Body of pancreas (tissue), 4 donors: ENCODE measurements around the gene INSR.

ENCODE experiments used
- CTCF ChIP-seq, 7 experiments: fragments of 450-650 bp in 4 of 7; fragments of 200-600 bp in 3 of 7; sonication (generic) in 3 of 7; IDR thresholded peaks; one replicate each; pipeline ENCODE4 v1.5.1; 2016 to 2019; ENCODE audit warnings: antibody characterized with exemption in 7 of 7
- POLR2A ChIP-seq, 3 donors: fragments of 450-650 bp; IDR thresholded peaks; one replicate each; pipeline ENCODE4 v1.6.1; 2016; ENCODE audit warnings: antibody characterized with exemption in 3 of 3, mild to moderate bottlenecking in 2 of 3

- TF ChIP-seq CTCF (IDR thresholded peaks at IDR 0.05) (no peak), POLR2A (IDR thresholded peaks at IDR 0.05) (no peak)
Measured at GRCh38 chr19:7117248-7117647, 177.0 kb downstream of the INSR start.
